HS-5 (cell line): ENCODE results near the gene FBXW8.

Experiments used
- DNase-seq: peaks from one replicate; pipeline ENCODE4 v3.0.0-alpha.2; 2012; ENCODE audit warnings: low read depth

The FBXW8 gene

DNA sequence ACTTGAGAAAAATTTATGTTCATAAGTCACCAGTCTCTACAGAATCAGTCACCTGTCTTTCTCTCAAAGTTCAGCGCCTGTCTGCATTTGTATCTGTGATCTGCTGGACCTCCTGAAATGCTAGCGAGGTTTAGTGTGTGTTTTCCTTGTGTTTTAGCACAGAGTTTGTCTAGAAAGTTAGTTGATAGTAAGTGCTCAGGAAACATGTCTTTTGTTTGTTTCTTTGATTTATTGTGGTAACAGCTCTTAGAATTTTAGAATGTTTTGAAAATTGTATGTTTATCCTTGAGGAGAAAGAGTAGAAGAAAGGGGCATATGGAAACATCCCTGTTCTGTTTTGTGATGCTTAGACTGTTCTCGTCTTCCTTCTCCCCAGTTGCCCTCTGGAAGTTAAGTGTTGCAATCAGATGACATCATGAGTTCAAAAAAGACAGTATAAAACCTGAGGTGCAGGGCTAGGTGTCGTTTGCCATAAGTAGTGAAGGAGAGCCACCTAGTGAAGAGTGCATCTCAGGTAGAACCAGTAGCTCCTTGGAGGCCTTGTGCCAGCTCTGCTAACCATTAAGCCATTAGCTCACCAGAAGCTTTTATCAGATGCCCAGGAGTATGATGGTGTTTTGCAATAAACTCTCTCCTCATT is 44.8 kb downstream of the FBXW8 start:
- DNase-seq, result no peak

DNA sequence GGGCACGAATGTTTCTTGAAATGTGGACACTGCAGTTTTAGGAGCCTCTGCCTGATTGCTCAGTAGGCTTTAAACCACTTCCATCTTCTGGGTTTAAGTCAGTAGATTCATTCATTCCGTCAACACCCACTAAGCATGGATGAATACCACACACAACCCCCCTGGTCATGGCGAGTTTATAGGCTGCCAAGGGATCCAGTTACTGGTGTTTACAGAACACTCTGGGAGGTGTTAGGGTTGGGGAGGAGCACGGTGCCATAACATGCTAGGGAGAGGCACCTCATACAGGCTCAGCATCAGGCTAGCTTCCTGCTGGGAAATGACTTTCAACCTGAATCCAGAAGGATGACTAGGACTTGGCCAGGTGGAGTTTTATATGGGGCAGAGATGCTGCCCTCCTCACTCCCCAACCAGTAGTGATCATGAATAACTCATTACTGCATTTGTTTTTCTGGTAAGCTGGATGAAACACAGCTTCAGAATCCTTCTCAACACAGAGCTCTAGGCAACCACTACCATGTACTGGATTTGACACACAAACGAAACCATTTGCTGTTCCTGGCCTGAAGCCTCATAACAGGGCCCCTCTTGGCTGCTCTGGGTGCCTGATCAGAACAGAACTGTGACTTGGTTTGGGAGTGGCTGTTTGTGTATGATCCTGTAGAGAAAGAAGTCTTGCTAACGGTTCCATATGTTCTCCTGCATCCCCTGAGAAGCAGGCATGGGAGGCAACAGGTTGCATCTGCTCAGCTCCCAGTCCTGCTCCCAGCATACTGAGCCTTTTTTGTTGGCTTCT is 47.9 kb downstream of the FBXW8 start:
- DNase-seq, result no peak

- no peak for DNase-seq
Observed at GRCh38 chr12:116959198-116959460, 48.4 kb downstream of the FBXW8 start.

DNA sequence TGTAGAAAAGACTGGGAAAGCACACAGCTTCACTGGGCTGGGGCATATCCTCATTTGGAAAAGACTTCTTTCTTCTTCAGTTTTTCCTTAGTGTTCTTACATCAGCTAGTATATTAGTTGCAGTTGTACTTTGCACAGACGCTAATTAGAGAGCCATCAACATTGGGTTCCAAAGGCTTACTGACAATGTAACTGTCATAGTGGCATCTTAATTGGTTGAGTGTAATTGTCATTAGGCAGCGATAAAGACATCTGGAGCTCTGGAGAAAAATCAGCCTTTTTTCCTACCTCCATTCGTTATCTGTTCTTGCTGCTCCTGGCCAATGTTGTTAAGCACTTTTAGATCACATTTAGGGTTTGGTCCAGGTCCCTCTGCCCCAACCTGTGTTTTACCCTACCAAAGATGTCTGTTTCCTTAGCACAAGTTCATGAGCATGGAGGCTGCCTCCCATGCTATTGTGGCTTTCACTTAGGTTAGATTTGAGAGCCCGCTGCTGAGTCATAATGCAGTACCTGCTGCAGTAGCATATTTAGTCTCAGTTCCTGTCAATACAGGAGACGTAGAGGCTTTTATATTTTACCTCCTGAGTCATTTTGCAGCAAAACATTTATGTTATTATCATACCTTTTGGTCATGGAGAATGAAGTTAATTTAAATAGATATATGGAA is 49.2 kb downstream of the FBXW8 start:
- DNase-seq, result no peak

- no peak for DNase-seq
Observed at GRCh38 chr12:116962197-116962596, 51.4 kb downstream of the FBXW8 start.

DNA sequence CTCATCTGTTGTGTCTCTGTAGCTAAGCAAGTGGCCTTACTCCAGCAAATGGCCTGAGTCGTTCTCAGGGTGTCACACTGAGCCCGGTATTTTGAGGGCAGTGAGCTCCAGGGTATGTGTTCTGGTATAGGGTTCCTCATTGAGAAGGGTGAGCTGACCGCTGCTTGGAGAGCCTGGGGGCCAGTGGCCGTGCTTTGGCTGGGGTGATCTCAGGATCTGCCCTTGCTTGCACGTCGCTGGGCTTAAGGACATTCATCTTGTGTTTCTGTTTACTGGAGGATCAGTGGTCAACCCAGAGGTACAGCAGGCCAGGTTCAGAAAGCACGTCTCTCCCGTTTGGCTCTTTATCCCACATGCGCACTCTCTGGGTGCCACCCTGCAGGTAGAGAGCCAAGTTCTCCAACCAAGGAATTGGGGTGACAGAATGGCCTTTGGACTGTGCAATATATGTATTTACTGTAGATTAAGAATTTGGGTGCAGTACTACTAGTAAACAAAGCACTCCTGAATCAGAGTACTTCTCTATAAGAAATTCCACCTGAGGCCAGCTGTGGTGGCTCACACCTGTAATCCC is 52.1 kb downstream of the FBXW8 start:
- DNase-seq, result no peak

DNA sequence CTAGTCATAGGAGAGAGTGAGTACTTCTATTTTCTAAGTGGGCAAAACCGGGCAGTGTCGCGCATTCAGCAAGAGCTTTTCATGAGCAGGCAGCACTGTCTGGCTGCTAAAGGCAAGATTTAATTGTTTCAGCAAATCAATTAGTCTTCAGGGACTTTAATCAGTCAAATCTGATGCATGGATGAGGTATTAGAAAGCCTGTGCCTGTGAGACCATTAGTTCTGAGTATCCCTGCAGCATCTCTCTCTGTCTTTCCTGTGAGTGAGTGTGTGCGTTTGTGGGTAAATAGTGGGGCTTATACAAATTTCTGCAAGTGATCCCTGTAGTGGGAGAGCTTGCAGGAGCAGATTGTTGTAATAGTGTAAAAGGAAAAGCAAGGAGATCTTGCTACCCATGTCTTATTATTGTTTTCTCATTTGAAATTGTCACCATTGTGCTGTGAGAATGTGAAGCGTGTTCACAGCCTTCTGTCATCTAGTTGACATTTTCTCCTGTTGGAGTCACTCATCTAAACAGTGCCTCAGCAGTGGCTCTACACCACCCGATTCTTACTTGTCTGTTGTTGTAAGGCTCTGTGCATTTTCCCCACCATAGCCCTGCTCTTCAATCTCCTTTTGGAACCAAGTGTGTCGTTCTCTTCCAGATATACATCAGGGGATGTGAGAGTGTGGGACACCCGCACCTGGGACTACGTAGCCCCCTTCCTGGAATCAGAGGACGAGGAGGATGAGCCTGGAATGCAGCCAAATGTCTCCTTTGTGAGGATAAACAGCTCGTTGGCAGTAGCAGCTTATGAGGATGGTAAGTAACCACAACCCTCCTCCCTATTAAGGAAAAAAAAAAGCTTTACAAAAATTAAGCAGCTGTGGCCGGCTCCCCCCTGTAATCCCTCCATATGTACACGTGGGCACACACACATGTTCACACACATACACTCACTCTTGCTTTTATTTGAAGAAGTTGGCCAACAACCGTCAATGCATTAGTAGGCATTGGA is 53.6 kb downstream of the FBXW8 start:
- no peak for DNase-seq

- no peak for DNase-seq
Observed at GRCh38 chr12:116968986-116969385, 58.2 kb downstream of the FBXW8 start.

DNA sequence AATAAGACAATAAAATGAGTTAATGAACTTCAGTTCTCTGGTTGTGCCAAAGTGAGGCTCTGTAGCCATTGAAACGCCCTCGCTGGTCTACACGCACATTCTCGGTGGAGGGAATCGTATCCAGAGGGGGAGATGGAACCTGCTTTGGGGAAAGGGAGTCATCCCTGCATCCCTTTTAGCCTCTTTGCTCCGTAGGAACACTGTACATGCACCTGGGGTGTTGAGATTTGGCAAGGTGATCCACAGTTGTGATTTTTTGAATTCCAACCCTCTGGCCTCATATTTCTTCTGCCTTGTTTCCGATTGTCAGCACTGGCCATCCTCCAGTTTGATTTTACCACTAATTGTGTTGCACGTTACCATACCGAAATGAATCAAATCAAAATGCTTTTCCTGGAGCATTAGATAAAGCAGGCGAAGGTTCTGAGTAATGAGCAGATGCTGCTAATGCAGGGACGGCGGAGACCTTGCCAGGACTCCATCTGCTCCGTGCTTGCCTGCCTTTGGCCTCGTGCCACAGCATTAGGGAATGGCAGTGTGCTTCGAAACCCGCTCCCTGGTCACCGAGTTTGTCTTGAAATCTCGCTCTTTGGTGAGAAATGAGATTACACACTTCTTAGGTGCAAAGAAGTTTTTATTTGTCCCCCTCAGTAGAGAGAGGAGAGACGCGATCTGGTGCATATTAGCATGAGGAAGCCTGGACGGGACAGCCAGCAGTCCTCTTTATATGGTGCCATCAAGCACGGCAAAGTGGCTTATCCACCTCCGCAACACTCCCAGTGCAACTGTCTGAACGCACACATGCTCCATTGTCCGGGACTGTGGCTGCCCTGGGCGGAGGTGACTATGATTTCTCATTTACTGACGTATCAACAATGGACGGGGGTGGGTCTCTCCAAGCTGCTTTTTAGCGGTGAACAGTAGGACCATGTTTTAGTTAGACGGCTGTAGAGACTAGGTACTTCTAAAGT is 59.1 kb downstream of the FBXW8 start:
- no peak for DNase-seq

GRCh38 chr12:116971222-116971621 is 60.5 kb downstream of the FBXW8 start:
- DNase-seq, result no peak

DNA sequence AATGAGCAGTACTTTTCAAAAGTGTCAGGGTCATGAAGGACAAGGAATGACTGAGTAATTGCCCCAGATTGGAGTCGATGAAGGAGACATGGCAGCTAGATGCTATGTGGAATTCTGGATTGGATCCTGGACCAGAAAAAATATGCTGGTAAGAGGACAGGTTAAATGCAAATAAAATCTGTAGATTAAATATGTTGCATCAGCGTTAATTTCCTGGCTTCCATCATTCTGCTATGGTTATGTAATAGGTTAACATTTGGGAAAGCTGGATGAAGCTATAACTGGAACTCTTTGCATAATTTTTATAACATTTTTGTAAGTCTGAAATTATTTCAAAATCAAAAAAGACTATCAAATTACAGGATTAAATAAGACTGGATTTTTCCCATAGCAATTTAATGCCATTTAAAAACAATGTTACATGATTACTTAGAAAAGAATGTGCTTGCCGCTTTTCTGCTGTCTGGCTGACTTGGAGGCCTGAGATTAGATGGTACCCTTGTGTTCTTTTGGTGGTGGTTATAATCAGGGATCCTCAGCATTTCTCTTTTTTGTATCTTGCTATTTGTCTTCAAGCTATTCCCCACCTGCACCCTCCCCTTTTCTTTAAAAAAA is 65.1 kb downstream of the FBXW8 start:
- DNase-seq, result no peak

- DNase-seq, result no peak
Observed at GRCh38 chr12:116977465-116978380, 67.0 kb downstream of the FBXW8 start.

GRCh38 chr12:116978791-116979508 is 68.2 kb downstream of the FBXW8 start:
- no peak for DNase-seq

DNA sequence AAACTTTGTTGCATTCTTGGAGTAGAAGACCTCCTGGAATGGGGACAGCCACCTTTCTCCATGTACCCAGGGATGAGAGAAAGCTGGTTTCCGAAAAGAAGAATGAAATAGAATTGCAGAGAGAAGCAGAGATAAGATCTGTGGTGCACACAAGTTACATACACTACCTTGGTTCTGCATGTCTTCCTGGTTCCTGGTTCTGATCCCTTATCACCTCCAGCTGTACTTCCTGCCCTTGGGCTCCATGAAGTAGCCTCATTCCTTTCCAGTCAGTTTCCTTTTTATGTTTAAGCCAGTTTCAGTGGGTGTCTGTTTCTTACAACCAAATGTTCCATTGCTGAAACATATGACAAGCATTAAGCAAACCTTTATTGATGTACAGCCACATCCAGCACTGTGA is 69.3 kb downstream of the FBXW8 start:
- no peak for DNase-seq

GRCh38 chr12:116982791-116983411 is 72.2 kb downstream of the FBXW8 start:
- DNase-seq, result no peak

DNA sequence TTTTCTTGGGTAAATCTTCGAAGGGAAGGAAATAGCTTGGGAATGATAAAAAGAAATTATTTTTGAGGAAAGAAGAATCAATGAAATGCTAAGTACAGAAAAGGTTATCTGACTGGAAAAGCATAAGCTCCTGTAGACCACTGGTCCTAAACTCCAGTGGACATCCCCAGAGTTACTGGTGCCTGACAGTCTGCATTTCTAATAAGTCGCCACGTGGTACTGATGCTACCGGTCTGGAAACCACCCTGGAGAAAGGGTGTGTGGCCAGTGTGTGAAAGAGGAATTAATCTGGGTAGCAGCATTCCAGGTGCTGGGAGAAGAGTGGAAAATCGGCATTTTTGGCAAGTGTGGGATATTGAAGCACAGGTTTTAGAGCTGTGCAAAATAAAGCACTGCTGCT is 73.3 kb downstream of the FBXW8 start:
- no peak for DNase-seq

DNA sequence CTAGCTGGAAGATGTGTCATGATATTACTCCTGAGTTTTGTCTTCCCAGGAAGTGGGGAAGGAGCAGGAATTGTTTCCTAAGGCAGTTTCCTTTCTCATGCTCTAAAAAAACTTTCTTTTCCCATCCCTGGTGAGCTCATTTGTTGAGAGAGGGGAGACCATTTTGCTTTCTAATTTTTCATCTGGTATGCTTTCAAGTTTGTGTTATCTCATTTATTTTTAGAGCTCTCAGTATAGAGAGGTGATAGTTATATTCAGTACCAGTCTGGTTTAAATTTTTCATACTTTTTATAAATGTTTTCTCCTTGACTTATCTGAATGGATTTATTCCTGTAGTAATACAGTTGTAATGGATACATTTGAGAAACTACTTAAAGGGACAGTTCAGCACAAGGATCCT is 79.6 kb downstream of the FBXW8 start:
- DNase-seq, result no peak
